ENCODE data around the gene ARHGEF19.
A peak's percentile ranks its signal among the peaks of the same experiment; 100 is the strongest.

The ARHGEF19 gene

DNA sequence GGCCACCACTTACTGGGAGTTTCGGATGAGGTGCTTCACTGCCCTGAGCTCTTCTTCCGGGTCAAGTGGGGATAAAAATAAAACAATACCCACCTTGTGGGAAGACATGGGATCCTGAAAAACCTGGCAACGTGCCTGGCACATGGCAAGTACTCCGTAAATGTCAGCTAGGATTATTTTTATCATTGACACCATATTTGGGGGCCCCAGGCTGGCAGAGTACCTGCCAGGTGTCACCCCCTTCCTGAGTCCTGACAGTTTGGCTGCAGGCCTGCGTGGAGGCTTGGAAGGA is 47.4 kb downstream of the ARHGEF19 start:
- ChIA-PET POLR2A (interaction anchor here (1.4 to 3.8 kb wide), 3 partner anchors 9 to 11 kb away, joined by 6 to 27 read pairs (median 18); partner anchors contain the start of gene EPHA2), CTCF (interaction anchor here (1.0 to 2.2 kb wide), 4 partner anchors 17 to 91 kb away, joined by 3 to 11 read pairs (median 4); no protein-coding TSS in a partner anchor)
- Histone ChIP-seq H3K4me1 (ENCODE audit: control insufficient read depth, insufficient read depth, low read length) (peaks cover 5% of the 10 kb centered on the region), H3K4me3 (ENCODE audit: low read depth, low read length) (no peak overlapping the region), H3K9me3 (ENCODE audit: control insufficient read depth, insufficient read depth, low read depth, low read length) (no peaks in the 10 kb centered on the region), H3K27ac (ENCODE audit: extremely low read depth, low read depth, low read length) (no peak overlapping the region), H3K36me3 (ENCODE audit: control insufficient read depth in 2 of 2, insufficient read depth in 1 of 2, low read length in 2 of 2) (no peaks in the 10 kb centered on the region)
- TF ChIP-seq YY2 (tag by site-specific recombination; IDR thresholded peaks at IDR 0.05) (no peak), WT1 (tag by site-specific recombination; IDR thresholded peaks at IDR 0.05) (no peak), ZNF138 (tag by site-specific recombination; IDR thresholded peaks at IDR 0.05; ENCODE audit: borderline replicate concordance) (no peak), ZNF140 (tag by site-specific recombination; IDR thresholded peaks at IDR 0.05) (no peak), ZNF555 (tag by site-specific recombination; conservative IDR thresholded peaks at IDR 0.05) (no peak), ZNF501 (tag by site-specific recombination; IDR thresholded peaks at IDR 0.05) (no peak), ZNF596 (tag by site-specific recombination; IDR thresholded peaks at IDR 0.05) (no peak), ZNF433 (tag by site-specific recombination; IDR thresholded peaks at IDR 0.05; ENCODE audit: low read depth) (no peak), ZNF23 (tag by site-specific recombination; IDR thresholded peaks at IDR 0.05; ENCODE audit: borderline replicate concordance) (no peak), ZNF391 (tag by site-specific recombination; IDR thresholded peaks at IDR 0.05; ENCODE audit: borderline replicate concordance, low read depth) (no peak)
- TF ChIP-seq, protein P1, sequence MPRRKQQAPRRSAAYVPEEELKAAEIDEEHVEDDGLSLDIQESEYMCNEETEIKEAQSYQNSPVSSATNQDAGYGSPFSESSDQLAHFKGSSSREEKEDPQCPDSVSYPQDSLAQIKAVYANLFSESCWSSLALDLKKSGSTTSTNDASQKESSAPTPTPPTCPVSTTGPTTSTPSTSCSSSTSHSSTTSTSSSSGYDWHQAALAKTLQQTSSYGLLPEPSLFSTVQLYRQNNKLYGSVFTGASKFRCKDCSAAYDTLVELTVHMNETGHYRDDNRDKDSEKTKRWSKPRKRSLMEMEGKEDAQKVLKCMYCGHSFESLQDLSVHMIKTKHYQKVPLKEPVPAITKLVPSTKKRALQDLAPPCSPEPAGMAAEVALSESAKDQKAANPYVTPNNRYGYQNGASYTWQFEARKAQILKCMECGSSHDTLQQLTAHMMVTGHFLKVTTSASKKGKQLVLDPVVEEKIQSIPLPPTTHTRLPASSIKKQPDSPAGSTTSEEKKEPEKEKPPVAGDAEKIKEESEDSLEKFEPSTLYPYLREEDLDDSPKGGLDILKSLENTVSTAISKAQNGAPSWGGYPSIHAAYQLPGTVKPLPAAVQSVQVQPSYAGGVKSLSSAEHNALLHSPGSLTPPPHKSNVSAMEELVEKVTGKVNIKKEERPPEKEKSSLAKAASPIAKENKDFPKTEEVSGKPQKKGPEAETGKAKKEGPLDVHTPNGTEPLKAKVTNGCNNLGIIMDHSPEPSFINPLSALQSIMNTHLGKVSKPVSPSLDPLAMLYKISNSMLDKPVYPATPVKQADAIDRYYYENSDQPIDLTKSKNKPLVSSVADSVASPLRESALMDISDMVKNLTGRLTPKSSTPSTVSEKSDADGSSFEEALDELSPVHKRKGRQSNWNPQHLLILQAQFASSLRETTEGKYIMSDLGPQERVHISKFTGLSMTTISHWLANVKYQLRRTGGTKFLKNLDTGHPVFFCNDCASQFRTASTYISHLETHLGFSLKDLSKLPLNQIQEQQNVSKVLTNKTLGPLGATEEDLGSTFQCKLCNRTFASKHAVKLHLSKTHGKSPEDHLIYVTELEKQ (tag by site-specific recombination; IDR thresholded peaks at IDR 0.05; ENCODE audit: borderline replicate concordance), result no peak

DNA sequence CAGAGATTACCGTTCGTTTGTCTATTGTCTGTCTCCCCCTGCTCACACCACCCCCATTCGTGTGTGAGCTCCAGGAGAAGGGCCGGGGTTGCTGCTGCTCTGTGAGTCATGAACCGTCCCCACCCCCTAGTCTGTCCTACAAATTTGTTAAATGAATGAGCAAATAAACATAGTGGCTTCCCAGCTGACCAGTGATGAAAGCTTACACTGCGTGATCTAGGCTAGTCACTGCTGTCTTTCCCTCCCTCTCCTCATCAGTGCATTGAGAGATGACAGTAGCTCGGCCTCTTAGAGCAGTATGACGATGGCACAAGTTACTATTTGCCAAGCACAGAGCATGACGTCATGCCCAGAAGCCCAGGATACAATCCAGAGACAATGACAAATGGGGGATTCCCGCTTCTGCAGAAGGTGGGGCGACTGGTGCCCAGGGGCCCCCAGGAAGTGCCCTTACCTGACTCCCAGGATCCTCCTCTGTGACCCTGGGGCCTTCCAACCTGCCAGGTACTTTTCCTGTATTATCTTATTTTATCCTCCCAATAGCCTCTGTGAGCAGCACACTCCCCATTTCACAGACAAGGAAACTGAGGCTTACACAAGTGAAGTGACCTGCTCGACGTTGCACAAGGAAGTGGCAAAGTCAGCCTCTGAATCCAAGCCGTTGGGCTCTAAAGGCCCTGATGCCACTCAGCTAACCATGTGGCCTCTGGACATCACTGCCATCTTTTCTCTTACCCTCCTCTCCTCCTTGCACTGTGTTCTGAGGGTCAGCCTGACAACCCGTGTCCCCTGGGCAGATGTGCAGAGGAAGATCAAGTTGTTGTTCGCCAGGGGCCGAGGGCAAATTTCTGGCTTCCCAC is 48.0 kb downstream of the ARHGEF19 start:
- Histone ChIP-seq H3K9me3 (ENCODE audit: control insufficient read depth, insufficient read depth, low read depth, low read length) (no peaks in the 10 kb centered on the region), H3K4me1 (ENCODE audit: control insufficient read depth, insufficient read depth, low read length) (peaks cover 5% of the 10 kb centered on the region), H3K27ac (ENCODE audit: extremely low read depth, low read depth, low read length) (no peak overlapping the region), H3K4me3 (ENCODE audit: low read depth, low read length) (no peak overlapping the region), H3K36me3 (ENCODE audit: control insufficient read depth in 2 of 2, insufficient read depth in 1 of 2, low read length in 2 of 2) (no peaks in the 10 kb centered on the region)
- POLR2A ChIA-PET, result interaction anchor here (0.7 to 3.8 kb wide), 6 partner anchors 8 to 22 kb away, joined by 3 to 27 read pairs (median 6); partner anchors contain the start of gene EPHA2
- CTCF ChIA-PET, result interaction anchor here (0.6 to 2.2 kb wide), 5 partner anchors 17 to 90 kb away, joined by 3 to 11 read pairs (median 3); no protein-coding TSS in a partner anchor
- TF ChIP-seq ZNF23 (tag by site-specific recombination; IDR thresholded peaks at IDR 0.05; ENCODE audit: borderline replicate concordance) (no peak), TCF7L2 (IDR thresholded peaks at IDR 0.05; ENCODE audit: borderline replicate concordance, low read depth, low read length) (no peak), ZNF837 (tag by site-specific recombination; IDR thresholded peaks at IDR 0.05) (no peak), ZNF521 (tag by site-specific recombination; IDR thresholded peaks at IDR 0.05) (no peak), ZNF324 (tag by site-specific recombination; IDR thresholded peaks at IDR 0.05) (0 out of 2 replicates have a peak, but pooled peaks have one; percentile 83), YY2 (tag by site-specific recombination; IDR thresholded peaks at IDR 0.05) (no peak)
- TF ChIP-seq, protein P2, sequence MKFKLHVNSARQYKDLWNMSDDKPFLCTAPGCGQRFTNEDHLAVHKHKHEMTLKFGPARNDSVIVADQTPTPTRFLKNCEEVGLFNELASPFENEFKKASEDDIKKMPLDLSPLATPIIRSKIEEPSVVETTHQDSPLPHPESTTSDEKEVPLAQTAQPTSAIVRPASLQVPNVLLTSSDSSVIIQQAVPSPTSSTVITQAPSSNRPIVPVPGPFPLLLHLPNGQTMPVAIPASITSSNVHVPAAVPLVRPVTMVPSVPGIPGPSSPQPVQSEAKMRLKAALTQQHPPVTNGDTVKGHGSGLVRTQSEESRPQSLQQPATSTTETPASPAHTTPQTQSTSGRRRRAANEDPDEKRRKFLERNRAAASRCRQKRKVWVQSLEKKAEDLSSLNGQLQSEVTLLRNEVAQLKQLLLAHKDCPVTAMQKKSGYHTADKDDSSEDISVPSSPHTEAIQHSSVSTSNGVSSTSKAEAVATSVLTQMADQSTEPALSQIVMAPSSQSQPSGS (tag by site-specific recombination; IDR thresholded peaks at IDR 0.05; ENCODE audit: low read depth), result peak; percentile 99
- TF ChIP-seq, protein P3, sequence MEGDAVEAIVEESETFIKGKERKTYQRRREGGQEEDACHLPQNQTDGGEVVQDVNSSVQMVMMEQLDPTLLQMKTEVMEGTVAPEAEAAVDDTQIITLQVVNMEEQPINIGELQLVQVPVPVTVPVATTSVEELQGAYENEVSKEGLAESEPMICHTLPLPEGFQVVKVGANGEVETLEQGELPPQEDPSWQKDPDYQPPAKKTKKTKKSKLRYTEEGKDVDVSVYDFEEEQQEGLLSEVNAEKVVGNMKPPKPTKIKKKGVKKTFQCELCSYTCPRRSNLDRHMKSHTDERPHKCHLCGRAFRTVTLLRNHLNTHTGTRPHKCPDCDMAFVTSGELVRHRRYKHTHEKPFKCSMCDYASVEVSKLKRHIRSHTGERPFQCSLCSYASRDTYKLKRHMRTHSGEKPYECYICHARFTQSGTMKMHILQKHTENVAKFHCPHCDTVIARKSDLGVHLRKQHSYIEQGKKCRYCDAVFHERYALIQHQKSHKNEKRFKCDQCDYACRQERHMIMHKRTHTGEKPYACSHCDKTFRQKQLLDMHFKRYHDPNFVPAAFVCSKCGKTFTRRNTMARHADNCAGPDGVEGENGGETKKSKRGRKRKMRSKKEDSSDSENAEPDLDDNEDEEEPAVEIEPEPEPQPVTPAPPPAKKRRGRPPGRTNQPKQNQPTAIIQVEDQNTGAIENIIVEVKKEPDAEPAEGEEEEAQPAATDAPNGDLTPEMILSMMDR (tag by site-specific recombination; IDR thresholded peaks at IDR 0.05), result no peak
- TF ChIP-seq, protein P4, sequence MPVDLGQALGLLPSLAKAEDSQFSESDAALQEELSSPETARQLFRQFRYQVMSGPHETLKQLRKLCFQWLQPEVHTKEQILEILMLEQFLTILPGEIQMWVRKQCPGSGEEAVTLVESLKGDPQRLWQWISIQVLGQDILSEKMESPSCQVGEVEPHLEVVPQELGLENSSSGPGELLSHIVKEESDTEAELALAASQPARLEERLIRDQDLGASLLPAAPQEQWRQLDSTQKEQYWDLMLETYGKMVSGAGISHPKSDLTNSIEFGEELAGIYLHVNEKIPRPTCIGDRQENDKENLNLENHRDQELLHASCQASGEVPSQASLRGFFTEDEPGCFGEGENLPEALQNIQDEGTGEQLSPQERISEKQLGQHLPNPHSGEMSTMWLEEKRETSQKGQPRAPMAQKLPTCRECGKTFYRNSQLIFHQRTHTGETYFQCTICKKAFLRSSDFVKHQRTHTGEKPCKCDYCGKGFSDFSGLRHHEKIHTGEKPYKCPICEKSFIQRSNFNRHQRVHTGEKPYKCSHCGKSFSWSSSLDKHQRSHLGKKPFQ (tag by site-specific recombination; IDR thresholded peaks at IDR 0.05), result peak; percentile 90
- TF ChIP-seq, protein P1 (tag by site-specific recombination; IDR thresholded peaks at IDR 0.05; ENCODE audit: borderline replicate concordance), result peak; percentile 93

Data from HEK293 (cell line).